GM23248 (cell line): Measurements from ENCODE around the gene ASB16.

ENCODE experiments used
- EZH2 ChIP-seq: fragments of 200-600 bp; sonication (generic); IDR thresholded peaks from 2 replicates; pipeline ENCODE4 v1.6.1; 2018; ENCODE audit warnings: antibody characterized with exemption, mild to moderate bottlenecking; ENCODE audit not compliant: insufficient read depth, poor library complexity, severe bottlenecking
- EZH2phosphoT487 ChIP-seq: fragments of 200-600 bp; sonication (generic); IDR thresholded peaks from 2 replicates; pipeline ENCODE4 v1.6.1; 2018; ENCODE audit warnings: antibody characterized with exemption, moderate library complexity, mild to moderate bottlenecking, low read depth; ENCODE audit not compliant: insufficient read depth

GRCh38 chr17:44213403-44214229, 43.1 kb downstream of the ASB16 start:
- TF ChIP-seq EZH2 = no peak
- TF ChIP-seq EZH2phosphoT487 = no peak
